GM12878 (cell line): ENCODE results near the gene PHLDA2. TPM values are rescaled to one million over a fixed set of nuclear protein-coding genes. Genes with fewer than 3 reads are reported as not detected.

Experiments used
- ATAC-seq: fragments of 200-7000 bp; cut with Tn5 transposase; 3 replicates; pipeline ENCODE4 v1.9.1; 2020; ENCODE audit warnings: mild to moderate bottlenecking, moderate library complexity
- BruUV-seq: library from RNA; stranded (reverse); fragments of 400-500 nt; replicated peaks from 2 replicates; lab custom pipeline; 2021; lab: Mats Ljungman, UMichigan
- CTCF ChIA-PET: fragments of 300-600 bp; sonication (Branson Sonifier 250); formaldehyde crosslinking; extraction: SDS; loops from one replicate; lab custom pipeline; 2021; ENCODE audit warnings: inconsistent platforms; lab: Yijun Ruan, JAX
- POLR2A ChIA-PET: fragments of 350-600 bp; formaldehyde crosslinking; extraction: SDS; loops from one replicate; lab custom pipeline; 2021; ENCODE audit warnings: inconsistent platforms; lab: Charles Lee
- RAD21 ChIA-PET: fragments of 300-600 bp; sonication (Branson Sonifier 250); formaldehyde crosslinking; loops from one replicate; lab custom pipeline; 2023; ENCODE audit warnings: antibody characterized with exemption; ENCODE audit not compliant: unreplicated experiment; lab: Charles Lee
- SMC1A ChIA-PET: fragments of 300-600 bp; sonication (Branson Sonifier 250); formaldehyde crosslinking; loops from one replicate; lab custom pipeline; 2023; ENCODE audit not compliant: unreplicated experiment, uncharacterized antibody; lab: Charles Lee
- DNase-seq: peaks from one replicate; pipeline ENCODE4 v3.0.0-alpha.2; 2011; ENCODE audit warnings: low read depth, low spot score
- FAIRE-seq: peaks from 3 replicates; lab custom pipeline; 2011; peaks lifted over from hg19 to GRCh38; lab: Jason Lieb, UNC
- H2AFZ ChIP-seq: 2 replicates; pipeline ENCODE4 v1.6.0; 2011; ENCODE audit warnings: low read depth, low read length, control low read depth; ENCODE audit not compliant: control insufficient read depth
- H3K27ac ChIP-seq: 2 replicates; pipeline ENCODE4 v1.5.1; 2011; ENCODE audit warnings: control low read depth; ENCODE audit not compliant: control insufficient read depth, insufficient read depth
- H3K27me3 ChIP-seq, 2 experiments: replicated peaks in 1 of 2; 2 replicates each; pipeline versions ENCODE4 v1.6.0 to v1.6.1; 2011; ENCODE audit warnings: low read length in 1 of 2; ENCODE audit not compliant: control insufficient read depth in 2 of 2, insufficient read depth in 2 of 2
- H3K36me3 ChIP-seq, 2 experiments: 2 replicates each; pipeline ENCODE4 v1.5.1; 2011; ENCODE audit warnings: low read length in 1 of 2; ENCODE audit not compliant: control insufficient read depth in 2 of 2, insufficient read depth in 2 of 2
- H3K4me1 ChIP-seq: 2 replicates; pipeline ENCODE4 v1.6.1; 2011; ENCODE audit warnings: mild to moderate bottlenecking, low read length, moderate library complexity, mixed read lengths; ENCODE audit not compliant: control insufficient read depth, insufficient read depth
- H3K4me2 ChIP-seq: 2 replicates; pipeline ENCODE4 v1.6.0; 2011; ENCODE audit warnings: control low read depth; ENCODE audit not compliant: control insufficient read depth, insufficient read depth
- H3K4me3 ChIP-seq: fragments of 200-600 bp; sonication (generic); 2 replicates; pipeline ENCODE4 v1.5.1; 2016
- H3K79me2 ChIP-seq: 2 replicates; pipeline ENCODE4 v1.6.0; 2011; ENCODE audit warnings: low read length; ENCODE audit not compliant: control insufficient read depth, insufficient read depth
- H3K9ac ChIP-seq: 2 replicates; pipeline ENCODE4 v1.8.0; 2011; ENCODE audit warnings: low read length, control low read depth, mixed read lengths; ENCODE audit not compliant: control insufficient read depth, insufficient read depth
- H3K9me3 ChIP-seq: replicated peaks from 3 replicates; pipeline ENCODE4 v1.5.1; 2011; ENCODE audit warnings: mild to moderate bottlenecking, low read length; ENCODE audit not compliant: control insufficient read depth, insufficient read depth
- H4K20me1 ChIP-seq: 2 replicates; pipeline ENCODE4 v1.6.0; 2011; ENCODE audit not compliant: control insufficient read depth, insufficient read depth
- BCL11A ChIP-seq: IDR thresholded peaks from 2 replicates; pipeline ENCODE4 v1.6.1; 2011; ENCODE audit warnings: low read depth, low read length
- CBFB ChIP-seq: IDR thresholded peaks from 2 replicates; pipeline ENCODE4 v1.6.1; 2016; ENCODE audit warnings: antibody characterized with exemption, low read depth
- HCFC1 ChIP-seq: fragments of 150-350 bp; IDR thresholded peaks from 2 replicates; pipeline ENCODE4 v1.6.1; 2014; ENCODE audit warnings: low read length
- MTA3 ChIP-seq: IDR thresholded peaks from 2 replicates; pipeline ENCODE4 v1.6.1; 2012; ENCODE audit warnings: low read length, inconsistent platforms, borderline replicate concordance
- RBBP5 ChIP-seq: fragments of 200-600 bp; sonication (generic); conservative IDR thresholded peaks from 2 replicates; pipeline ENCODE4 v1.6.1; 2016
- RCOR1 ChIP-seq: conservative IDR thresholded peaks from 2 replicates; pipeline ENCODE4 v1.6.1; 2012; ENCODE audit warnings: low read depth, low read length, improper control_type of control experiment
- RELA ChIP-seq: fragments of 450-650 bp; IDR thresholded peaks from 2 replicates; pipeline ENCODE4 v1.8.0; 2014; ENCODE audit warnings: borderline replicate concordance; ENCODE audit not compliant: partially characterized antibody
- TCF3 ChIP-seq: IDR thresholded peaks from 2 replicates; pipeline ENCODE4 v1.6.1; 2012; ENCODE audit warnings: low read depth, mild to moderate bottlenecking, low read length, borderline replicate concordance; ENCODE audit not compliant: insufficient read depth
- ZNF384 ChIP-seq: IDR thresholded peaks from 2 replicates; pipeline ENCODE4 v1.6.1; 2012; ENCODE audit warnings: low read depth, mild to moderate bottlenecking, low read length, improper control_type of control experiment, borderline replicate concordance
- WGBS: methylation state at CpG from one replicate; pipeline ENCODE4 v1.1.6; 2016; ENCODE audit warnings: low lambda C conversion rate; ENCODE audit not compliant: insufficient replicate concordance, insufficient coverage; ENCODE audit errors: missing lambda C conversion rate; 5-methylcytosine and 5-hydroxymethylcytosine counted together
- in situ Hi-C: fragments of 300-500 bp; cut with MboI; formaldehyde crosslinking; loops from 9 replicates; pipeline ENCODE4 v1.14.3; 2018; ENCODE audit warnings: mixed read lengths
- intact Hi-C: fragments of 100-400 bp; cut with micrococcal nuclease; formaldehyde crosslinking; loops from one replicate; pipeline ENCODE4 v1.14.2; 2022; ENCODE audit not compliant: unreplicated experiment
- polyA plus RNA-seq, 11 experiments: library from polyadenylated mRNA; depleted of rRNA in 4 of 11; unstranded in 6 of 11; stranded (reverse) in 5 of 11; fragments of >200 nt; fragmentation: Nextera tagmentation in 4 of 11; fragmentation: Illumina TruSeq in 1 of 11; extraction: Ambion mirVana in 4 of 11; extraction: Trizol in 1 of 11; gene quantifications; 1 replicate in 1 of 11; 2 replicates in 10 of 11; pipeline versions ENCODE4 v1.2.1 to v1.2.3, GENCODE V29; 2011 to 2016; ENCODE audit warnings: inconsistent platforms in 2 of 11, missing spikeins in 2 of 11, low read depth in 1 of 11
- total RNA-seq, 4 experiments: library from RNA; depleted of rRNA in 3 of 4; stranded (reverse); fragments of >200 nt in 3 of 4; fragmentation: Illumina TruSeq in 1 of 4; extraction: Trizol in 1 of 4; gene quantifications; 2 replicates each; pipeline versions ENCODE4 v1.2.1 to v1.2.3, GENCODE V29; 2013 to 2021
- TF ChIP-seq, protein P1 (sequence below): fragments of 450-650 bp; formaldehyde crosslinking; IDR thresholded peaks from 2 replicates; pipeline ENCODE4 v1.4.0; 2022; ENCODE audit warnings: mild to moderate bottlenecking, moderate library complexity
- TF ChIP-seq, protein P2 (sequence below): fragments of 450-650 bp; IDR thresholded peaks from 2 replicates; pipeline ENCODE4 v1.6.1; 2017; ENCODE audit warnings: mild to moderate bottlenecking, moderate library complexity

PHLDA2 gene
- total and polyA plus RNA-seq, 10 of the 15 experiments (the other 5 are each of a cell fraction or from before 2014, with no cell fraction given): 0.15 to 0.49 (median 0.16) TPM; not detected in 7

- Histone ChIP-seq H4K20me1 (no peaks in the 10 kb centered on the region), H3K4me2 (no peak overlapping the region), H3K9me3 (no peaks in the 10 kb centered on the region), H2AFZ (no peak overlapping the region), H3K4me1 (peaks cover 9% of the 10 kb centered on the region), H3K4me3 (no peak overlapping the region), H3K79me2 (no peaks in the 10 kb centered on the region), H3K36me3 (no peaks in the 10 kb centered on the region), H3K9ac (no peak overlapping the region), H3K27me3 (peaks cover 9 to 10% of the 10 kb centered on the region in 2 experiments; a peak in 3 of 4 replicates), H3K27ac (no peak overlapping the region)
- FAIRE-seq (no peak), ATAC-seq (no peak), DNase-seq (no peak)
- RAD21 ChIA-PET: interaction anchor here (1.1 to 8.3 kb wide), 3 partner anchors 15 to 582 kb away, joined by 5 to 151 read pairs (median 7); a partner anchor contains a TSS
- POLR2A ChIA-PET: no interaction called here
- SMC1A ChIA-PET: interaction anchor here (1.5 to 6.9 kb wide), 2 partner anchors 354 to 459 kb away, joined by 3 to 108 read pairs; no protein-coding TSS in a partner anchor
- CTCF ChIA-PET: interaction anchor here (0.9 to 10.2 kb wide), 8 partner anchors 12 to 467 kb away, joined by 3 to 233 read pairs (median 4); partner anchors contain the start of gene PHLDA2
- no TSS peak for BruUV-seq
- TF ChIP-seq MTA3 (no peak), HCFC1 (no peak), TCF3 (no peak), RBBP5 (no peak), CBFB (no peak), ZNF384 (no peak), BCL11A (no peak), RELA (no peak), RCOR1 (no peak)
- TF ChIP-seq, protein P1, sequence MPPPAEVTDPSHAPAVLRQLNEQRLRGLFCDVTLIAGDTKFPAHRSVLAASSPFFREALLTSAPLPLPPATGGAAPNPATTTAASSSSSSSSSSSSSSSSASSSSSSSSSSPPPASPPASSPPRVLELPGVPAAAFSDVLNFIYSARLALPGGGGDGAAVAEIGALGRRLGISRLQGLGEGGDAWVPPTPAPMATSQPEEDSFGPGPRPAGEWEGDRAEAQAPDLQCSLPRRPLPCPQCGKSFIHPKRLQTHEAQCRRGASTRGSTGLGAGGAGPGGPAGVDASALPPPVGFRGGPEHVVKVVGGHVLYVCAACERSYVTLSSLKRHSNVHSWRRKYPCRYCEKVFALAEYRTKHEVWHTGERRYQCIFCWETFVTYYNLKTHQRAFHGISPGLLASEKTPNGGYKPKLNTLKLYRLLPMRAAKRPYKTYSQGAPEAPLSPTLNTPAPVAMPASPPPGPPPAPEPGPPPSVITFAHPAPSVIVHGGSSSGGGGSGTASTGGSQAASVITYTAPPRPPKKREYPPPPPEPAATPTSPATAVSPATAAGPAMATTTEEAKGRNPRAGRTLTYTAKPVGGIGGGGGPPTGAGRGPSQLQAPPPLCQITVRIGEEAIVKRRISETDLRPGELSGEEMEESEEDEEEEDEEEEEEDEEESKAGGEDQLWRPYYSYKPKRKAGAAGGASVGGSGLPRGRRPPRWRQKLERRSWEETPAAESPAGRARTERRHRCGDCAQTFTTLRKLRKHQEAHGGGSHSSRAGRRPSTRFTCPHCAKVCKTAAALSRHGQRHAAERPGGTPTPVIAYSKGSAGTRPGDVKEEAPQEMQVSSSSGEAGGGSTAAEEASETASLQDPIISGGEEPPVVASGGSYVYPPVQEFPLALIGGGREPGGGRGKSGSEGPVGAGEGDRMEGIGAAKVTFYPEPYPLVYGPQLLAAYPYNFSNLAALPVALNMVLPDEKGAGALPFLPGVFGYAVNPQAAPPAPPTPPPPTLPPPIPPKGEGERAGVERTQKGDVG (CRISPR knock-in tag): no peak
- TF ChIP-seq, protein P2, sequence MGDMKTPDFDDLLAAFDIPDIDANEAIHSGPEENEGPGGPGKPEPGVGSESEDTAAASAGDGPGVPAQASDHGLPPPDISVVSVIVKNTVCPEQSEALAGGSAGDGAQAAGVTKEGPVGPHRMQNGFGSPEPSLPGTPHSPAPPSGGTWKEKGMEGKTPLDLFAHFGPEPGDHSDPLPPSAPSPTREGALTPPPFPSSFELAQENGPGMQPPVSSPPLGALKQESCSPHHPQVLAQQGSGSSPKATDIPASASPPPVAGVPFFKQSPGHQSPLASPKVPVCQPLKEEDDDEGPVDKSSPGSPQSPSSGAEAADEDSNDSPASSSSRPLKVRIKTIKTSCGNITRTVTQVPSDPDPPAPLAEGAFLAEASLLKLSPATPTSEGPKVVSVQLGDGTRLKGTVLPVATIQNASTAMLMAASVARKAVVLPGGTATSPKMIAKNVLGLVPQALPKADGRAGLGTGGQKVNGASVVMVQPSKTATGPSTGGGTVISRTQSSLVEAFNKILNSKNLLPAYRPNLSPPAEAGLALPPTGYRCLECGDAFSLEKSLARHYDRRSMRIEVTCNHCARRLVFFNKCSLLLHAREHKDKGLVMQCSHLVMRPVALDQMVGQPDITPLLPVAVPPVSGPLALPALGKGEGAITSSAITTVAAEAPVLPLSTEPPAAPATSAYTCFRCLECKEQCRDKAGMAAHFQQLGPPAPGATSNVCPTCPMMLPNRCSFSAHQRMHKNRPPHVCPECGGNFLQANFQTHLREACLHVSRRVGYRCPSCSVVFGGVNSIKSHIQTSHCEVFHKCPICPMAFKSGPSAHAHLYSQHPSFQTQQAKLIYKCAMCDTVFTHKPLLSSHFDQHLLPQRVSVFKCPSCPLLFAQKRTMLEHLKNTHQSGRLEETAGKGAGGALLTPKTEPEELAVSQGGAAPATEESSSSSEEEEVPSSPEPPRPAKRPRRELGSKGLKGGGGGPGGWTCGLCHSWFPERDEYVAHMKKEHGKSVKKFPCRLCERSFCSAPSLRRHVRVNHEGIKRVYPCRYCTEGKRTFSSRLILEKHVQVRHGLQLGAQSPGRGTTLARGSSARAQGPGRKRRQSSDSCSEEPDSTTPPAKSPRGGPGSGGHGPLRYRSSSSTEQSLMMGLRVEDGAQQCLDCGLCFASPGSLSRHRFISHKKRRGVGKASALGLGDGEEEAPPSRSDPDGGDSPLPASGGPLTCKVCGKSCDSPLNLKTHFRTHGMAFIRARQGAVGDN: no peak
- intact Hi-C loops (no loop called here), in situ Hi-C loops (loop anchor here (5.0 kb wide), 1 partner anchor 355 kb away; no protein-coding TSS in a partner anchor)
- 57% methylated on average over 5 of the region's 5 CpGs for WGBS
Observed at GRCh38 chr11:2886936-2887335, 42.3 kb downstream of the PHLDA2 start.
